MV-4-11 (cell line): ENCODE results near the gene PYM1.
"Not testable (repeated sequence)": the region's sequence is repeated elsewhere in the genome, so short reads cannot be mapped to it uniquely, and the experiment has no call there.

Experiments used
- DNase-seq: peaks from one replicate; lab custom pipeline; 2025; lab: John Stamatoyannopoulos, UW

PYM1 gene

DNA sequence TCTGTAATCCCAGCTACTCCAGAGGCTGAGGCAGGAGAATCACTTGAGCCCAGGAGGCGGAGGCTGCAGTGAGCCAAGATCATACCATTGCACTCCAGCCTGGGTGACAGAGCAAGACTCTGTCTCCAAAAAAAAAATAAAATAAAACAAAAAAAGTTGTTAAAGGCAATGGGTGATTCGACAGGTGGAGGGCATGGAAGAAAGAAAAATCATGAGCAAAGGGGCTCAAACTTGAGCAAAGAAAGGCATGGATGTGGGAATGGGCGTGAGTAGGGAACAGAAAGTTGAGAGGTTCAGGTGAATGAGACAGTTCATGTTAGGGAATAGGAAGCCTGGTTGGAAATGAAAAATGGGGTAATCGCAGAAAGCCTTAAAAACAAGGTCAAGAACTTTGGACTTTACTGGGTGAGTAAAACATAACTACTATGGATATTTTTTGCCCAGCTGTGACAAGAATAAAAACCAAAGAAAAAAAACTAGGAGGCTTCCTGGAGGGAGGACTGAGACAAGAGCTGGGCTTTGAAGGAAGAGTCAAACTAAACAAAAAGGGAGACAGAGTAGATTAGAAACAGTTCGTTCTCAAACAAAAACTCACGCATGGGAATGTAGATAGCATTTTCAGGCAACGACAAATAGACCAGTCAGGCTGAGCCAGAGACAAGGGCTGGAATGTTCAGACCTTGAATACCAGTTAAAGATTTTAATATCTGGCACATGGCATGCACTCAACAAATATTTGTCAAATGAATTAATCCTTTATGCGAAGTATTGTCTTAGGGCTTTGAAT is 18.8 kb downstream of the PYM1 start:
- no peak for DNase-seq

GRCh38 chr12:55906056-55906455 is 21.6 kb downstream of the PYM1 start:
- DNase-seq: peak; percentile 24

- DNase-seq: no peak
Observed at GRCh38 chr12:55901881-55902490, 25.7 kb downstream of the PYM1 start.

DNA sequence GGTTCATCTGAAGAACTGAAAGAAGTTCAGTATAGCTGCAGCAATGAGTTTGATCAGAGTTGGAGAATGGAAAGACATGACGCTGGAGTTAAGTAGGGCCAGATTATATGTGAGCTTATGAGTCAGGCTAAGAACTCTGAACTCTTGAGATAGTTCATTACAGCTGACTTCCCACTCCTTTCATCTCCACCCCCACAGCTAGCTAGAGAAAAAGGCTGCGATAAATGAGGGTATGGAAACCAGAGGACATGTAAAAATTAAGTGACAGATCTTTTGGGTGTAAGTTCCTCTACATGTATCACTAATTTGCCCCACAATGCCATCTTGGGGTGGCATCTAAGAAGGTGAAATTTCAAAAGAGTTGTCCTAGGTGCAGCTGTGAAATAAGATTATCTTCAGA is 28.6 kb downstream of the PYM1 start:
- peak; percentile 29 for DNase-seq

- no peak for DNase-seq
Observed at GRCh38 chr12:55893723-55894122, 34.0 kb downstream of the PYM1 start.

DNA sequence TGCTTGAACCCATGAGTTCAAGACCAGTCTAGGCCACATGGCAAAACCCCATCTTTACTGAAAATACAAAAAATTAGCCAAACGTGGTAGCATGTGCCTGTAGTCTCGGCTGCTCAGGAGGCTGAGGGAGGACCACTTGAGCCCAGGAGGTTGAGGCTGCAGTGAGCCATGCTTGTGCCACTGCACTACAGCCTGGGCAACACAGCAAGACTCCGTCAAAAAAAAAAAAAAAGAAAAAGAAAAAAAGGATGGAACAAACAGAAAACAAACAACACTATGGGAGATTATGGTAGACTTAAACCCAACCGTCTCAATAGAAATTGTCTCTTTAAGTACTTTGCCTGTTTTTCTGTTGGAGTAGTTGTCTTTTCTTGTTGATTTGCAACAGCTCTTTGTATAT is 36.4 kb downstream of the PYM1 start:
- DNase-seq: no peak

DNA sequence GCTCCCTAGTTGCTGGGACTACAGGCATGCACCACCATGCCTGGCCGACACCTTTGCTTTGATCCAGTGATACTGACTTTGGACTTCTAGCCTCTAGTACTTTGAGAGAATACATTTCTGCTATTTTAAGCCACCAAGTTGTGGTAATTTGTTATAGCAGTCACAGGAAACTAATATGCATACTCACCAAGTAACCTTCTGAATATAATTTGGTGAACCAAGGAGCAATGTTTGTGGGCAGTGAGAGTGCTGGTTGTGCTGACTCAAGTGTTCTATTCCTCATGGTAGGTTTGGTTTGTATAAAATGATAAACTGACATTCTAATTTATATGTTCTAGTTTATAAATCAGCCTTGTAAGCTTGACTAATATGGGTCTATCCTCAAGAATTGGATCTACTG is 42.6 kb downstream of the PYM1 start:
- no peak for DNase-seq

GRCh38 chr12:55877824-55878223 is 49.9 kb downstream of the PYM1 start:
- no peak for DNase-seq

DNA sequence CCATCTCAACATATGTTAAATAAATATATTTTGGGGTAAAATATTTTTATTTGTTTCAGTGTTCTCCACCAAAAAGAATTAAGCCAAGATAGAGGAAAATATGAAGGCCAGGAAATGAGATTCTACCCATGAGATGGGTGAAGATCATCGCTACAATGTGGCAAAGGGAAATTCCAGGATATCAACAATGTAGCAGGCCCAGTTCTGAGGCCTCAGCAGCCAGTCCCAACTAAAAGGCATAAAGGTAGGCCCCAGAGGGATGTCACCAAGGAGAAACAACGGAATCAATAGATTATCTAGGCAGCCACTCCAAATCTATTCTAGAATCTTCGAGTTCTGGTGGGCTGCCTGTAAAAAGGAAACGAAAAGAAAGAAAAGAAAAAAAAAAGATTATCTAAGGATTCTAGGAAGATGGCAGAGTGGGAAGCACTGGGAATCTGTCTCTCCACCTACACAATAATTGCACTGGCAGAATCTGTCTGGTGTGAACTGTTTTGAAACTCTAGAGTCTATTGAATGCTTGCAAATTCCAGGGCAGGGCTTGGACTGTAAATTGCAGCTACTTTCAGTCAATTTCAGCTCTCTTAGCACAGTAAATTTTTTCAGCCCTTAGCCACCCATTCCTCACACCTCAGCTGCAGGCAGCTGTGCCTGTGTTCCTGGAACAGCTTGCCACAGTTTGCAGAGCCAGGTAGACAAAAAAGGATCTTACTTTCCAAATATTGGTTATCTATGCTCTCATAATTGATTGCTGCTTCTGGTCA is 51.8 kb downstream of the PYM1 start:
- DNase-seq: no peak

- DNase-seq: no peak
Observed at GRCh38 chr12:55874443-55874842, 53.3 kb downstream of the PYM1 start.

GRCh38 chr12:55866454-55867004 is 61.2 kb downstream of the PYM1 start:
- DNase-seq: not testable (repeated sequence)

DNA sequence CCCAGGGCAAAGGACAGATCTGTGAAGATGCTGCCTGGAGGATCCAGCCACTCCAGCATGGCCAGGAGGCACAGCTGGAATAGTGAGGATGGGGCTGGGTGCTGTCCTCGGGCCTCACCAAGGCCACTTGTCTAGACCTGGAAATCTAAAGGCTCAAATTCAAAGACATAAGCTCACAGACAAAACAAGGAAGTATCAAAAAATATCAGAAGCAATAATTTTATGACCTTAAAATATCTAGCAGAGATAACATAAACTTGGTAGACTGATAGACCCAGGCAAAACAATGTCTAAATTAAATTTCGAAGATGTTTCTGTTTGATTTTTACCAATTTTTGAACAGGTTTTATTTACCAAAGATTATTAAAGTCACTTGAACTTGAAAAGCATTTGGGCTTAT is 62.4 kb downstream of the PYM1 start:
- DNase-seq: no peak

GRCh38 chr12:55862931-55863330 is 64.8 kb downstream of the PYM1 start:
- not testable (repeated sequence) for DNase-seq

DNA sequence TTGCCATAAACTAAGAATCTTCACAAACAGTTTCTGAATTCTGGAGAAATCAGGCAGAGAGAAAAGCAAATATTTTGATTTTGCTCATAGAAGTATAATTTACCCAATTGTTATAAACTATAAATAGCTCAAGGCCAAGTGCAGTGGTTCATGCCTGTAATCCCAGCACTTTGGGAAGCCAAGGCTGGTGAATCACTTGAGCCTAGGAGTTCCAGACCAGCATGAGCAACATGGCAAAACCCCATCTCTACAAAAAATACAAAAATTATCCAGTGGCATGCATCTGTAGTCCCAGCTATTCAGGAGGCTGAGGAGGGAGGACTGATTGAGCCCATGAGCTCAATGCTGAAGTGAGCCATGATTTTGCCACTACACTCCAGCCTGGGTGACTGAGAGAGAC is 65.4 kb downstream of the PYM1 start:
- DNase-seq: no peak

DNA sequence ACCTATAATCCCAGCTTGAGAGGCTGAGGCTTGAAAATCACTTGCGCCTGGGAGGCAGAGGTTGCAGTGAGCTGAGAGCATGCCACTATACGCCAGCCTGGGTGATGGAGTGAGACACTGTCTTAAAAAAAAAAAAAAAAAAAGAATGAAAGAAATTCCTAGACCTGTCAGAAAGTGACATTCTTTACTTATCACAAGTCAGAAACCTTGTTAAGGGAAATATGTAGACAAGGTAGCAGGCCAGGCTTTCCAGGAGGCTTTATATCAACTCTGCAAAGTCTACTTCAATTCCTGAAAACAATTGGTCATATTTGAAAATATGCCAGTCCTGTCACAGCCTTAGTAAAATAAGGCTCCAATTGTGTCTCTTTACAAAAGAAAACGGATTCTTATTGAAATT is 65.8 kb downstream of the PYM1 start:
- DNase-seq: no peak

DNA sequence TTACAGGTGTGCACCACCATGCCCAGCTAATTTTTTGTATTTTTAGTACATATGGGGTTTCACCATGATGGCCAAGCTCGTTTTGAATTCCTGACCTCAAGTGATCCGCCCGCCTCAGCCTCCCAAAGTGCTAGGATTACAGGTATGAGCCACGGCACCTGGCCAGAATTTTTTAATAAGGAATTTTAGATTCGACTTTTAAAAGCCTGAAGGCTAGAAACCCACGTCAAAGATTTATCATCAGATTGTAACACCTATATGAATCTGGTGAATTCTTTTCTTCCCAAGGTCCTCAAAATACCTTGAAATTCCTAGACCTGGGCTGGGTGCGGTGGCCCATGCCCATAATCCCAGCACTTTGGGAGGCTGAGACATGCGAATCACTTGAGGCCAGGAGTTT is 66.3 kb downstream of the PYM1 start:
- DNase-seq: no peak

- no peak for DNase-seq
Observed at GRCh38 chr12:55852740-55853139, 75.0 kb downstream of the PYM1 start.
